PFSK-1 (cell line): ENCODE measurements around the gene SQSTM1.

Source experiments
- POLR2AphosphoS5 ChIP-seq: IDR thresholded peaks from 2 replicates; pipeline ENCODE4 v1.6.1; 2012; ENCODE audit warnings: low read depth, mild to moderate bottlenecking, control low read depth, low read length, moderate library complexity
- REST ChIP-seq, 2 experiments: IDR thresholded peaks; 2 replicates each; pipeline versions ENCODE4 v1.6.1 to v1.8.0; 2011 to 2012; ENCODE audit warnings: low read depth in 2 of 2, low read length in 2 of 2, control low read depth in 1 of 2, inconsistent platforms in 1 of 2, mild to moderate bottlenecking in 1 of 2, moderate library complexity in 1 of 2; ENCODE audit not compliant: insufficient read depth in 1 of 2
- TAF1 ChIP-seq: IDR thresholded peaks from 2 replicates; pipeline ENCODE4 v1.6.1; 2012; ENCODE audit warnings: low read length, control low read depth, borderline replicate concordance; ENCODE audit not compliant: insufficient read depth

GRCh38 chr5:179875741-179876609 lies 55.3 kb downstream of the SQSTM1 start:
- no peak for TF ChIP-seq REST (IDR thresholded peaks at IDR 0.05; ENCODE audit: insufficient read depth in 1 of 2, low read depth in 2 of 2, low read length in 2 of 2)
- no peak for TF ChIP-seq POLR2AphosphoS5
- no peak for TF ChIP-seq TAF1
